ENCODE measurements around the gene RBP2. TPM values are rescaled to one million over a fixed set of nuclear protein-coding genes. Genes with fewer than 3 reads are reported as not detected.

Gene RBP2
- total RNA-seq, 1 experiment from 2014 or later, result not detected

DNA sequence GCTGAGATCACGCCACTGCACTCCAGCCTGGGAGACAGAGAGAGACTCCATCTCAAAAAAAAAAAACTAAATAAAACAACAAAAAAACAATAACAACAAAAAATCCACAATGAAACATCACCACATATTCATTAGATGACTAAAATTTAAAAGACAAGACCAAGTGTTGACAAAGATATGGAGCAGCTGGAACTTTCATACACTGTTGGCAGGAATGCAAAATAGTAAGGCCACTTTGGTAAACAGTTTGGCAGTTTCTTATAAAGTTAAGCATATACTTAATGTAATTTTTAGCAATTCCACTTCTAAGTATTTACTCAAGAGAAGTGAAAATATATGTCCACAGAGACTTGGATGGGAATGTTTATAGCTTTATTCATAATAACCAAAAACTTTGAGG is 43.2 kb downstream of the RBP2 start:
- no peak overlapping the region for H2AFZ ChIP-seq
- no peak for DNase-seq
- no peak overlapping the region for H3K27ac ChIP-seq
- no peak for TF ChIP-seq EZH2 (IDR thresholded peaks at IDR 0.05; ENCODE audit: low read depth)
- TF ChIP-seq, protein P1, sequence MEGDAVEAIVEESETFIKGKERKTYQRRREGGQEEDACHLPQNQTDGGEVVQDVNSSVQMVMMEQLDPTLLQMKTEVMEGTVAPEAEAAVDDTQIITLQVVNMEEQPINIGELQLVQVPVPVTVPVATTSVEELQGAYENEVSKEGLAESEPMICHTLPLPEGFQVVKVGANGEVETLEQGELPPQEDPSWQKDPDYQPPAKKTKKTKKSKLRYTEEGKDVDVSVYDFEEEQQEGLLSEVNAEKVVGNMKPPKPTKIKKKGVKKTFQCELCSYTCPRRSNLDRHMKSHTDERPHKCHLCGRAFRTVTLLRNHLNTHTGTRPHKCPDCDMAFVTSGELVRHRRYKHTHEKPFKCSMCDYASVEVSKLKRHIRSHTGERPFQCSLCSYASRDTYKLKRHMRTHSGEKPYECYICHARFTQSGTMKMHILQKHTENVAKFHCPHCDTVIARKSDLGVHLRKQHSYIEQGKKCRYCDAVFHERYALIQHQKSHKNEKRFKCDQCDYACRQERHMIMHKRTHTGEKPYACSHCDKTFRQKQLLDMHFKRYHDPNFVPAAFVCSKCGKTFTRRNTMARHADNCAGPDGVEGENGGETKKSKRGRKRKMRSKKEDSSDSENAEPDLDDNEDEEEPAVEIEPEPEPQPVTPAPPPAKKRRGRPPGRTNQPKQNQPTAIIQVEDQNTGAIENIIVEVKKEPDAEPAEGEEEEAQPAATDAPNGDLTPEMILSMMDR (conservative IDR thresholded peaks at IDR 0.05), result no peak
- H3K9me3 ChIP-seq (ENCODE audit: insufficient read depth, low read depth), result no peaks in the 10 kb centered on the region; the same call in 1 of the 2 replicates
- CTCF ChIA-PET, result no interaction called here
- no TSS peak for BruUV-seq (replicated peaks)
- no peaks in the 10 kb centered on the region for H3K9me2 ChIP-seq (ENCODE audit: insufficient read depth)
- no peaks in the 10 kb centered on the region for H4K20me1 ChIP-seq (ENCODE audit: insufficient read depth)
- no peak overlapping the region for H3K4me2 ChIP-seq
- POLR2A ChIA-PET (ENCODE audit: unreplicated experiment), result no interaction called here
- no peak overlapping the region for H3K4me3 ChIP-seq
- no peaks in the 10 kb centered on the region for H3K27me3 ChIP-seq (ENCODE audit: insufficient read depth, low read depth)
- peaks cover 17% of the 10 kb centered on the region for H3K4me1 ChIP-seq (replicated peaks; ENCODE audit: insufficient read depth)
- no peaks in the 10 kb centered on the region for H3K79me2 ChIP-seq (ENCODE audit: low read depth)
- intact Hi-C loops (cut with micrococcal nuclease; ENCODE audit: unreplicated experiment), result no loop called here
- H3F3A ChIP-seq (ENCODE audit: insufficient read depth, low read depth), result peaks cover 3% of the 10 kb centered on the region; the same call in 1 of the 2 replicates
- no peaks in the 10 kb centered on the region for H3K36me3 ChIP-seq (ENCODE audit: low read depth)

DNA sequence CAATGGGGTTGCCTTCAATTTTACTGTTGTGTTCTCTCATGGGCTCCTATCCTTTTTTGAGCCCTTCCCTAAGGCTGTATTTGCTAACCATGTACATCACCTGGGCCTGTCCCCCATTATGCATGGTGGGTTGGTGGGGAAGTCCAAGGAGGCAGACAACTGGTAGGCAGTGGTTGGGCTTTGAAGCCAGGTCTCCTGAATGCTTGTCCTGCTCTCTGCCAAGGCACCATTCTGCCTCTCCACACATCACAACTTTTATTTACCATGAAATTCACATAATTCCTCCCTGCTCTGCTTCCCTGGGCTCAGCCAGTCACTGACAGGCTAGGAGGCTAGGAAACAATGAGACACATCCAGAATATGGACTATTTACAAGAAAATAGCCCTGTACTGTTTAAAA is 45.8 kb downstream of the RBP2 start:
- TF ChIP-seq, protein P1 (conservative IDR thresholded peaks at IDR 0.05), result no peak
- no peak for TF ChIP-seq EZH2 (IDR thresholded peaks at IDR 0.05; ENCODE audit: low read depth)
- DNase-seq, result no peak
- CTCF ChIA-PET, result no interaction called here
- Histone ChIP-seq H3K36me3 (ENCODE audit: low read depth) (no peaks in the 10 kb centered on the region), H4K20me1 (ENCODE audit: insufficient read depth) (no peaks in the 10 kb centered on the region), H3K79me2 (ENCODE audit: low read depth) (no peaks in the 10 kb centered on the region), H3K27ac (no peak overlapping the region), H3K4me1 (replicated peaks; ENCODE audit: insufficient read depth) (peaks cover 15% of the 10 kb centered on the region), H2AFZ (no peak overlapping the region), H3K9me2 (ENCODE audit: insufficient read depth) (no peaks in the 10 kb centered on the region), H3K4me2 (no peak overlapping the region), H3F3A (ENCODE audit: insufficient read depth, low read depth) (peaks cover 3% of the 10 kb centered on the region; the same call in 1 of the 2 replicates), H3K9me3 (ENCODE audit: insufficient read depth, low read depth) (no peaks in the 10 kb centered on the region; the same call in 1 of the 2 replicates), H3K27me3 (ENCODE audit: insufficient read depth, low read depth) (no peaks in the 10 kb centered on the region), H3K4me3 (no peak overlapping the region)
- intact Hi-C loops (cut with micrococcal nuclease; ENCODE audit: unreplicated experiment), result no loop called here
- POLR2A ChIA-PET (ENCODE audit: unreplicated experiment), result no interaction called here
- BruUV-seq (replicated peaks), result no TSS peak

DNA sequence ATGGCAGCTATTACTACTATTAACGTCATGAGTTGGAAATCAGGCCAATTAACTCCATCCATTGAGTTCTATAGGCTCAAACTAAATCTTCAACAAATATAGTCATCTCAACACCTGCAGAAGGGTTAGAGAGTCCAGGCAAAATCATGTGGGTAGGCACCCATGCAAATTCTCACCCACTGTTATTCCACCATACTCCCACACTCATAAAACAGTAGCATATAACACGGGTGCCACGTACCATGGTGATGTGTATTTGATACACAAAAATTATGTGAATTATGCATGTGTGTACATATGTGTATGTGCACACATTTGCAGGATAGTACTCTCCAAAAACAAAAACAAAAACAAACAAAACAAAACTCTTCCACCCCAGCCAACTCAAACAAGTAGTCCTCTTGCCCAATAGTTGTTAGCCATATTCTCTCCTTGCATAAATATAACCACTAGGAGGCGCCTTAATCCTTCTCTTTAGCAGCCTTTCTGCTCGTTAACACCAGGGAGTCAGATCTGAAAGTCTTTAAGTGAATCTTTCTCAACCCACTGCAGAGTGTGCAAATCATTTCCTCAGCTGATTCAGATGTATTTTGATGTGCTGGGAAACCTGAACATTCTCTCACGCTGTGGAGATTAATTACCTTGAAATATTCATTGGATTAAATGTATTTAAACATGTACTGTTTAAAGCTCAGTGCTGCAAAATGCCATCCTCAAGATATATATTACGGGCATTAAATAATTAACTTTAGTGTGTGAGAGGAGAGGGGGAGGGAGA is 48.8 kb downstream of the RBP2 start:
- no peaks in the 10 kb centered on the region for H4K20me1 ChIP-seq (ENCODE audit: insufficient read depth)
- ChIA-PET CTCF (interaction anchor here (0.7 to 2.1 kb wide), 2 partner anchors 135 to 510 kb away, joined by 3 to 11 read pairs; no protein-coding TSS in a partner anchor), POLR2A (ENCODE audit: unreplicated experiment) (no interaction called here)
- H3F3A ChIP-seq (ENCODE audit: insufficient read depth, low read depth), result no peaks in the 10 kb centered on the region
- H3K79me2 ChIP-seq (ENCODE audit: low read depth), result no peaks in the 10 kb centered on the region
- H3K4me2 ChIP-seq, result no peak overlapping the region
- no peaks in the 10 kb centered on the region for H3K9me2 ChIP-seq (ENCODE audit: insufficient read depth)
- H3K27me3 ChIP-seq (ENCODE audit: insufficient read depth, low read depth), result no peaks in the 10 kb centered on the region
- no peaks in the 10 kb centered on the region; the same call in 1 of the 2 replicates for H3K9me3 ChIP-seq (ENCODE audit: insufficient read depth, low read depth)
- peak; percentile 12 to 66 for DNase-seq
- TF ChIP-seq EZH2 (IDR thresholded peaks at IDR 0.05; ENCODE audit: low read depth), result no peak
- TF ChIP-seq, protein P1 (conservative IDR thresholded peaks at IDR 0.05), result peak; percentile 91
- no peak overlapping the region for H2AFZ ChIP-seq
- intact Hi-C loops (cut with micrococcal nuclease; ENCODE audit: unreplicated experiment), result loop anchor here (1.0 to 10.0 kb wide), 4 partner anchors 35 to 1307 kb away; partner anchors contain the start of gene CLSTN2
- no peaks in the 10 kb centered on the region for H3K36me3 ChIP-seq (ENCODE audit: low read depth)
- H3K4me1 ChIP-seq (replicated peaks; ENCODE audit: insufficient read depth), result no peaks in the 10 kb centered on the region
- H3K27ac ChIP-seq, result no peak overlapping the region
- no TSS peak for BruUV-seq (replicated peaks)
- H3K4me3 ChIP-seq, result no peak overlapping the region
